Duodenal mucosa (tissue), 2 donors: ENCODE data around the gene PRKAR1B.

Experiments used
- H3K27ac ChIP-seq: one replicate; pipeline ENCODE4 v1.7.0; 2013; ENCODE audit warnings: low read depth, low read length
- H3K27me3 ChIP-seq, 2 donors: one replicate each; pipeline ENCODE4 v1.7.0; 2013; ENCODE audit warnings: low read length in 2 of 2, control low read depth in 1 of 2; ENCODE audit not compliant: insufficient read depth in 2 of 2, control insufficient read depth in 1 of 2
- H3K36me3 ChIP-seq, 2 donors: one replicate each; pipeline ENCODE4 v1.7.0; 2013; ENCODE audit warnings: low read length in 2 of 2, control low read depth in 1 of 2; ENCODE audit not compliant: insufficient read depth in 2 of 2, control insufficient read depth in 1 of 2
- H3K4me1 ChIP-seq, 2 donors: one replicate each; pipeline ENCODE4 v1.7.0; 2013; ENCODE audit warnings: low read length in 2 of 2, control low read depth in 1 of 2; ENCODE audit not compliant: insufficient read depth in 2 of 2, control insufficient read depth in 1 of 2
- H3K4me3 ChIP-seq, 2 donors: one replicate each; pipeline ENCODE4 v1.7.0; 2013; ENCODE audit warnings: low read length in 2 of 2, low read depth in 1 of 2
- H3K9ac ChIP-seq, 2 donors: one replicate each; pipeline ENCODE4 v1.7.0; 2013; ENCODE audit warnings: low read length in 2 of 2, low read depth in 1 of 2
- H3K9me3 ChIP-seq, 2 donors: one replicate each; pipeline ENCODE4 v1.7.0; 2013; ENCODE audit warnings: low read length in 2 of 2, control low read depth in 1 of 2; ENCODE audit not compliant: control insufficient read depth in 1 of 2

PRKAR1B gene

DNA sequence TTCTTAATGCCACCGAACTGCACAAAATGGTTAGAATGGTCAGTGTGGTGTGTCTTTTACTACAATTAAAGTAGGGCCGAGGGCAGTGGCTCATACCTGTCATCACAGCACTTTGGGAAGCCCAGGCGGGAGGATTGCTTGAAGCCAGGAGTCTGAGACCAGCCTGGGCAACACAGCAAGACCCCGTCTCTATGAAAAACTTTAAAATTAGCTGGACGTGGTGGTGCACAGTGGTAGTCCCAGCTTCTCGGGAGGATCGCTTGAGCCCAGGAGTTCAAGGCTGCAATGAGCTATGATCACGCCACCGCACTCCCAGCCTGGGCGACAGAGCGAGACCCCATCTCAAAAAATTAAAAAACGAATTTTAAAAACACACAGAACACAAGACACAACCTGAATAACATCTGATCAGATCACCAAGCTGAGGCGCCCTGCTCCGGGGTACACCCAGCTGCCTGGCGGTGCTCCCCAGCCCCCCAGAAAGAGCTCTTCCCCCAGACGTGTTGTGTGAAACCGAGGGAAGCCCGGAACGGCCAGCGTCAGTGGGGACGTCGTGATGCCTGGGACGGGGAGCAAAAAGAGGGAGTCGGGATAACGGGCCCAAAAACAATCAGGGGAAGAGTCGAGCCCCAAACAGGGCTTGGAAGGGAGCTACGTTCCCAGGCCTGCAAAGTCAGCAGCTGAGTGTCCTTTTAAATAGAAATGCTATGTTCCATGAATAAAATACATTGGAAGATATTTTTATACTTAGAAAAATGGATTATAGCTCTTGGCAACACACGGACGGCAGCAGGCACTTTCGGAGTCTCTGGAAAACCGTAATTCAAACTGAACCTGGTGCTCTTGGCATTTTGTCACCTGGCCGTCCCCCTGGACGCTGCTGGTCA is 126.7 kb downstream of the PRKAR1B start:
- H3K27ac ChIP-seq: no peak overlapping the region

GRCh38 chr7:598899-599298 is 128.2 kb downstream of the PRKAR1B start:
- Histone ChIP-seq H3K36me3 (peaks cover 0 to 5% of the 10 kb centered on the region in 2 donors), H3K9me3 (no peaks in the 10 kb centered on the region), H3K4me3 (no peak overlapping the region), H3K4me1 (peaks cover 9 to 13% of the 10 kb centered on the region in 2 donors), H3K27me3 (no peaks in the 10 kb centered on the region), H3K27ac (no peak overlapping the region), H3K9ac (no peak overlapping the region)

More for the DNA sequence above, 126.7 kb downstream of the PRKAR1B start:
- no peaks in the 10 kb centered on the region for H3K27me3 ChIP-seq
- H3K9me3 ChIP-seq: no peaks in the 10 kb centered on the region
- peaks cover 0 to 6% of the 10 kb centered on the region in 2 donors for H3K36me3 ChIP-seq
- no peak overlapping the region for H3K9ac ChIP-seq
- no peak overlapping the region for H3K4me3 ChIP-seq
- H3K4me1 ChIP-seq: peaks cover 12 to 19% of the 10 kb centered on the region in 2 donors

DNA sequence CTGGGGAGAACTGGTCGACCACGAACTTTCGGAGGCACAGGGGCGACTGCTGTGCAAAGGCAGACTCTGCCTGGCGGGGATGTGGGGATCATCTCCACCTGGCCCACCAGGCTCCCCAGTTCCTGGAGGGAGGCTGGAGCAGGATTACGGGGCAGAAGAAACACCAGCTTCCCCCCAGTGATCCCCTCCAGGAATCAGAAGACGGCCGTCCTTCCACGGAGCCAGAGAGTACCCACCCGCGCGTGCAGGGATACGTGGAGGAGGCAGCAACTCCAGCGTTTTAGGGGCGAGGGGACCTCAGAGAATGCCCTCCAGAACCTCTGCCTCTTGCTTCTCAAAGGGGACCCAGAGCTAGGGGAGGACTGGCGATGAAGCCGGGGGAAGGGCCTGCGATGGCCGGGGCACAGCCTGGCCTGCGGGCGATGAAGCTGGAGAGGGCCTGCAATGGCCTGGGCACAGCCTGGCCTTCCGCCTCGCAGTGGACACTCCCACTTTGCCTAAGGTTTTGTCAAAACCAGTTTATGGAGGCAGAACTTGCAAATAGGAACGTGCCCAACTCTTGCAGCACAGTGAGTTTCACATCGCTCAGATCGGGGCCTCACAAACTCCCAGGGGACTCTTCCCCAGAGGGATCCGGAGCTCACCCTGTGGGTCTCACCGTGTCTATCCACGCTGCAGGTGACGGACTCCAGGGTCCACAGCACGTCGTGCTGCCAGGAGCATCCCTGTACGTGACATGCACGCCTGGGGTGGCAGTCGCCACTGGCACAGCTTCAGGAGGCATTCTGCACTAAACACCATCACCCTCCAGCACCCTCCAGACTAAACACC is 129.5 kb downstream of the PRKAR1B start:
- H3K27ac ChIP-seq: no peak overlapping the region
- no peaks in the 10 kb centered on the region for H3K27me3 ChIP-seq
- no peak overlapping the region for H3K9ac ChIP-seq
- peaks cover 0 to 5% of the 10 kb centered on the region in 2 donors for H3K36me3 ChIP-seq
- H3K4me1 ChIP-seq: peaks cover 9 to 10% of the 10 kb centered on the region in 2 donors
- H3K9me3 ChIP-seq: no peaks in the 10 kb centered on the region
- no peak overlapping the region for H3K4me3 ChIP-seq

DNA sequence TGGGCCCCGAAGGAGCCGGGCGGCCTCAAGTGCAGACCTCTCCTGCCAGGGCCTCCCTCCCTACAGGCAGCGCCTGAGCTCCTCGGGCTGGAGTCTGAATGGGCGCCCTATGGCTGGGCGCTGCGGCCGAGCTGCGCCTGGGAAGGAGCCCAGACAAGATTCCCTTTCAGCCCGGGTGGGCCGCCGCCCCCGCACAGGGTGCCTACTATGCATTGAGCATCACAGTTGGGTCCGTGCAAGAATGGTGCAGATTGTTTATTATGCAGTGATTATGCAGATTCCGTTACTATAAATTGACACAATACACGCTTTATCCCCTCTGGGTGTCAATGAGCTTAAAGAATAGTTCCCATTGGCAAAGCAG is 130.3 kb downstream of the PRKAR1B start:
- H3K36me3 ChIP-seq: peaks cover 0 to 5% of the 10 kb centered on the region in 2 donors
- peaks cover 2 to 9% of the 10 kb centered on the region in 2 donors for H3K4me1 ChIP-seq
- H3K27me3 ChIP-seq: no peaks in the 10 kb centered on the region
- no peak overlapping the region for H3K9ac ChIP-seq
- no peak overlapping the region for H3K27ac ChIP-seq
- H3K4me3 ChIP-seq: no peak overlapping the region
- no peaks in the 10 kb centered on the region for H3K9me3 ChIP-seq

GRCh38 chr7:596071-596818 is 130.8 kb downstream of the PRKAR1B start:
- H3K27me3 ChIP-seq: no peaks in the 10 kb centered on the region
- no peak overlapping the region for H3K9ac ChIP-seq

DNA sequence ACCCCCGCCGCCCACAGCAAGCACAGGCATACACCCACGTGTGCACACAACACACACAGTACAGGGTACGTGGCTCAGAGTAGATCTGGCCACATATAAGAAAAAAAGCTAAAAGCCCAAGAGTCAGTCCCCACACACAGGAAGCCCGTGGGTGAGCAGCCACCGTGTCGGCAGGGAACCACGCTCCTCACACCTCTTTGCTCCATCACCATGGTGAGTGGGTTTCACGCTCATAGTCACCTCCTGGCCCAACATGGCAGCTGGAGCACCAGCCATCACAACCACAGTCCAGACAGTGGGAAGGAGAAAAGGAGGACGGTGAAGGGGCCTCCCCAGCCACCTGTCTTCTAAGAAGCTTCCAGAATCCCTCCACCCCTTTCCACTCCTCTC is 131.5 kb downstream of the PRKAR1B start:
- H3K4me1 ChIP-seq: no peaks in the 10 kb centered on the region

More at GRCh38 chr7:596071-596818, 130.8 kb downstream of the PRKAR1B start:
- H3K4me3 ChIP-seq: no peak overlapping the region
- H3K9me3 ChIP-seq: no peaks in the 10 kb centered on the region
- peaks cover 0 to 5% of the 10 kb centered on the region in 2 donors for H3K36me3 ChIP-seq
- no peak overlapping the region for H3K27ac ChIP-seq
- H3K4me1 ChIP-seq: peaks cover 0 to 5% of the 10 kb centered on the region in 2 donors

DNA sequence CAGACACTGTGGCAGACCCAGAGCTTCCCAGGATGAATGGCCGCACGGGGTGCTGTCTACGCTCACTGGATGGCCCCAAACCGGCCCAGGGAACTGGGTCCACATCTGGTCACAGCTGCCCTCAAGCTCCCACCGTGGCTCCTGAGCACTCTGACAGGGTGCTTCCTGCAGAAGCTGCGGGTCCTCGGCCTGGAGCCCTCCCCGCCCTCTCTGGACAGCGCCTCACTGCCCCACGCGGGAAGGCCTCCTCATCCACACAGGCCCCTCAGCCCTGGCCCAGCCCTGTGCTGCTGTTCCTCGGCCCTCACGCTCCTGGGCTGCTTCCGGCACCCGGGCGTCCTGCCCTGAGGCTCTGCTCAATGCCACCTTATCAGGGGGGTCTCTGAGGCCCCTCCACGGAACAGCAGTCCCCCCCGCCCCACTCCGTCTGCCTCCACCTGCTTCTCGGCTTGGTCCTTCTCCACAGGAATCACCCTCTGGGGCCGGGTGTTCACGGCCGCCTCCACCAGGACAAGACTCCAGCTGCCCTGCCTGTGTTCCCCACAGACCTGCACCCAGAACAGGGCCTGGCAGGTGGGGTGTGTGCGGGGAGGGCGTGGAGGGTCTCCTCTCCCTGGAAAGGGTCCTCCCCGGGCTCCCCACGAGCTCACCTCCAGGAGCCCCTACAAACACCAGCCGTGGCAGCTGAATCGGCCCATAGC is 132.0 kb downstream of the PRKAR1B start:
- H3K4me1 ChIP-seq: no peaks in the 10 kb centered on the region
- peaks cover 0 to 7% of the 10 kb centered on the region in 2 donors for H3K36me3 ChIP-seq

More for the DNA sequence above, 131.5 kb downstream of the PRKAR1B start:
- Histone ChIP-seq H3K36me3 (peaks cover 0 to 5% of the 10 kb centered on the region in 2 donors), H3K9me3 (no peaks in the 10 kb centered on the region), H3K9ac (no peak overlapping the region), H3K27ac (no peak overlapping the region), H3K27me3 (no peaks in the 10 kb centered on the region), H3K4me3 (no peak overlapping the region)

DNA sequence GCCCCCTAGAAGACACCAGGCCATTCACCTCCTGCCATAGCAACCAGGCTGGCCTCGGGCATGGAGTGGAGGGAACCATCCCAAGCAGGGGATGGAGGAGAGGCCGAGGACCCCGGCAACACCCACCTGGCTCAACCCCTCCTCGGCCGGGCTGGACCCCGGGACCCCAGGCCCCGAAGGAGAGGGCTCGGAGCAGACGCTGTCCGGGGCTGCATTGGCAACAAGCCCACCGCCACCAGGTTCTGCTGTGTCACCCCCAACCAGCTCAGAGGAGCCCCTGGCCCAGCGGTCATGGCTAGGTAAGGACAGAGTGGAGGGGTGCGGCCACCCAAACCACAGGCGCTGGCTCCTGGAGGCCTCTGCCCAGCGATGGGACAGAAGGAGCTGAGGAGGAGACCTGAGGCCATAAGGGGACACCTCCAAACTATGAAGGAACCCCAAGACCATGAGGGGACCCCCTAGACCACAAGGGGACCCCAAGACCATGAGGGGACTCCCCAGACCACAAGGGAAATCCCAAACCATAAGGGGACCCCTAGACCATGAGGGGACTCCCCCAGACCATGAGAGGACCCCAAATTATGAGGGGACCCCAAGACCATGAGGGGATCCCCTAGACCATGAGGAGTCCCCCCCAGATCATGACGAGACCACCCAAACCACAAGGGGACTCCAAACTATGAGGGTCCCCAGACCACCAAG is 132.7 kb downstream of the PRKAR1B start:
- no peaks in the 10 kb centered on the region for H3K27me3 ChIP-seq
- no peak overlapping the region for H3K9ac ChIP-seq
- H3K9me3 ChIP-seq: no peaks in the 10 kb centered on the region
- H3K4me1 ChIP-seq: no peaks in the 10 kb centered on the region
- H3K36me3 ChIP-seq: peaks cover 0 to 8% of the 10 kb centered on the region in 2 donors
- no peak overlapping the region for H3K27ac ChIP-seq
- no peak overlapping the region for H3K4me3 ChIP-seq

More for the DNA sequence above, 132.0 kb downstream of the PRKAR1B start:
- Histone ChIP-seq H3K9me3 (no peaks in the 10 kb centered on the region), H3K27me3 (no peaks in the 10 kb centered on the region), H3K9ac (no peak overlapping the region), H3K4me3 (no peak overlapping the region), H3K27ac (no peak overlapping the region)
